Activated naive CD4-positive, alpha-beta T cell treated with anti-CD3 and anti-CD28 coated beads, Interleukin-2, amount 50 U/mL, for 24 hours (primary cell): ENCODE results near the gene GPSM1.

ENCODE experiments used
- H3K27ac Mint-ChIP-seq: one replicate; pipeline ENCODE4 v1.8.0; 2021; ENCODE audit warnings: mild to moderate bottlenecking, mixed read lengths
- H3K27me3 Mint-ChIP-seq: one replicate; pipeline ENCODE4 v1.8.0; 2021; ENCODE audit warnings: mixed read lengths
- H3K36me3 Mint-ChIP-seq: one replicate; pipeline ENCODE4 v1.8.0; 2021; ENCODE audit warnings: mixed read lengths
- H3K4me1 Mint-ChIP-seq: one replicate; pipeline ENCODE4 v1.8.0; 2021; ENCODE audit warnings: mixed read lengths
- H3K4me3 Mint-ChIP-seq: one replicate; pipeline ENCODE4 v1.8.0; 2021; ENCODE audit warnings: mild to moderate bottlenecking, mixed read lengths
- H3K9me3 Mint-ChIP-seq: one replicate; pipeline ENCODE4 v1.8.0; 2021; ENCODE audit warnings: mixed read lengths

Gene GPSM1

GRCh38 chr9:136361754-136362449 is 34.6 kb downstream of the GPSM1 start:
- H3K4me1 Mint-ChIP-seq: peaks cover 6% of the 10 kb centered on the region
- no peak overlapping the region for H3K4me3 Mint-ChIP-seq
- no peaks in the 10 kb centered on the region for H3K27me3 Mint-ChIP-seq
- H3K9me3 Mint-ChIP-seq: no peaks in the 10 kb centered on the region
- no peaks in the 10 kb centered on the region for H3K36me3 Mint-ChIP-seq
- H3K27ac Mint-ChIP-seq: no peak overlapping the region

GRCh38 chr9:136362450-136362784 is 35.1 kb downstream of the GPSM1 start:
- H3K9me3 Mint-ChIP-seq: no peaks in the 10 kb centered on the region
- H3K27me3 Mint-ChIP-seq: no peaks in the 10 kb centered on the region
- H3K36me3 Mint-ChIP-seq: no peaks in the 10 kb centered on the region
- peak overlapping the region; percentile 87 for H3K4me3 Mint-ChIP-seq
- H3K27ac Mint-ChIP-seq: no peak overlapping the region
- H3K4me1 Mint-ChIP-seq: peaks cover 6% of the 10 kb centered on the region

GRCh38 chr9:136363106-136363948 is 36.0 kb downstream of the GPSM1 start, which contains the start of gene DNLZ:
Gene DNLZ (minus strand): TSS chr9:136363744. CDS start chr9:136363714, 30 bp downstream.
- Mint-ChIP-seq H3K27me3 (no peaks in the 10 kb centered on the region), H3K4me1 (peaks cover 6% of the 10 kb centered on the region), H3K36me3 (no peaks in the 10 kb centered on the region), H3K4me3 (peak within 1 kb of the TSS; percentile 87), H3K27ac (peak within 1 kb of the TSS; percentile 81), H3K9me3 (no peaks in the 10 kb centered on the region)

- no peak overlapping the region for H3K27ac Mint-ChIP-seq
- H3K9me3 Mint-ChIP-seq: no peaks in the 10 kb centered on the region
- H3K4me3 Mint-ChIP-seq: peak overlapping the region; percentile 57
- H3K27me3 Mint-ChIP-seq: no peaks in the 10 kb centered on the region
- H3K4me1 Mint-ChIP-seq: peaks cover 6% of the 10 kb centered on the region
- no peaks in the 10 kb centered on the region for H3K36me3 Mint-ChIP-seq
Measured at GRCh38 chr9:136363949-136364748, 36.8 kb downstream of the GPSM1 start.

GRCh38 chr9:136364942-136365774 is 37.8 kb downstream of the GPSM1 start:
- Mint-ChIP-seq H3K4me3 (no peak overlapping the region), H3K4me1 (peaks cover 6% of the 10 kb centered on the region), H3K27ac (no peak overlapping the region), H3K9me3 (no peaks in the 10 kb centered on the region), H3K36me3 (no peaks in the 10 kb centered on the region), H3K27me3 (no peaks in the 10 kb centered on the region)

GRCh38 chr9:136365775-136366222 is 38.5 kb downstream of the GPSM1 start:
- H3K27ac Mint-ChIP-seq: no peak overlapping the region
- H3K4me3 Mint-ChIP-seq: no peak overlapping the region
- H3K9me3 Mint-ChIP-seq: no peaks in the 10 kb centered on the region
- H3K36me3 Mint-ChIP-seq: no peaks in the 10 kb centered on the region
- H3K4me1 Mint-ChIP-seq: peaks cover 6% of the 10 kb centered on the region
- no peaks in the 10 kb centered on the region for H3K27me3 Mint-ChIP-seq

- H3K36me3 Mint-ChIP-seq: no peaks in the 10 kb centered on the region
- no peak overlapping the region for H3K27ac Mint-ChIP-seq
- H3K27me3 Mint-ChIP-seq: no peaks in the 10 kb centered on the region
- H3K9me3 Mint-ChIP-seq: no peaks in the 10 kb centered on the region
- no peak overlapping the region for H3K4me3 Mint-ChIP-seq
- H3K4me1 Mint-ChIP-seq: peaks cover 6% of the 10 kb centered on the region
Measured at GRCh38 chr9:136366826-136367225, 39.5 kb downstream of the GPSM1 start.

- Mint-ChIP-seq H3K36me3 (no peaks in the 10 kb centered on the region), H3K27ac (no peak overlapping the region), H3K27me3 (no peaks in the 10 kb centered on the region), H3K9me3 (no peaks in the 10 kb centered on the region), H3K4me3 (no peak overlapping the region), H3K4me1 (peaks cover 5% of the 10 kb centered on the region)
Measured at GRCh38 chr9:136367296-136368145, 40.2 kb downstream of the GPSM1 start.

GRCh38 chr9:136368190-136368589 is 40.9 kb downstream of the GPSM1 start:
- Mint-ChIP-seq H3K27me3 (peaks cover 2% of the 10 kb centered on the region), H3K27ac (no peak overlapping the region), H3K36me3 (no peaks in the 10 kb centered on the region), H3K9me3 (no peaks in the 10 kb centered on the region), H3K4me1 (no peaks in the 10 kb centered on the region), H3K4me3 (no peak overlapping the region)

- H3K4me3 Mint-ChIP-seq: no peak overlapping the region
- no peaks in the 10 kb centered on the region for H3K9me3 Mint-ChIP-seq
- no peaks in the 10 kb centered on the region for H3K4me1 Mint-ChIP-seq
- H3K27ac Mint-ChIP-seq: no peak overlapping the region
- H3K36me3 Mint-ChIP-seq: no peaks in the 10 kb centered on the region
- peaks cover 2% of the 10 kb centered on the region for H3K27me3 Mint-ChIP-seq
Measured at GRCh38 chr9:136370037-136370436, 42.7 kb downstream of the GPSM1 start.

GRCh38 chr9:136370687-136371532 is 43.6 kb downstream of the GPSM1 start:
- H3K4me3 Mint-ChIP-seq: no peak overlapping the region
- H3K4me1 Mint-ChIP-seq: no peaks in the 10 kb centered on the region
- H3K27ac Mint-ChIP-seq: no peak overlapping the region
- H3K36me3 Mint-ChIP-seq: no peaks in the 10 kb centered on the region
- H3K27me3 Mint-ChIP-seq: peaks cover 2% of the 10 kb centered on the region
- no peaks in the 10 kb centered on the region for H3K9me3 Mint-ChIP-seq

- Mint-ChIP-seq H3K4me3 (no peak overlapping the region), H3K9me3 (no peaks in the 10 kb centered on the region), H3K27ac (no peak overlapping the region)
Measured at GRCh38 chr9:136371533-136371880, 44.2 kb downstream of the GPSM1 start.

GRCh38 chr9:136372006-136372405 is 44.7 kb downstream of the GPSM1 start:
- Mint-ChIP-seq H3K27me3 (peaks cover 2% of the 10 kb centered on the region), H3K9me3 (no peaks in the 10 kb centered on the region), H3K4me1 (no peaks in the 10 kb centered on the region), H3K36me3 (no peaks in the 10 kb centered on the region), H3K4me3 (no peak overlapping the region), H3K27ac (no peak overlapping the region)

More at GRCh38 chr9:136371533-136371880, 44.2 kb downstream of the GPSM1 start:
- Mint-ChIP-seq H3K4me1 (no peaks in the 10 kb centered on the region), H3K27me3 (peaks cover 2% of the 10 kb centered on the region), H3K36me3 (no peaks in the 10 kb centered on the region)
